SH-SY5Y (cell line): ENCODE data around the gene ETAA1.

Experiments
- GATA2 ChIP-seq: IDR thresholded peaks from 2 replicates; pipeline ENCODE4 v1.6.1; 2011; ENCODE audit warnings: mild to moderate bottlenecking, low read depth, low read length
- GATA3 ChIP-seq: IDR thresholded peaks from 2 replicates; pipeline ENCODE4 v1.6.1; 2011; ENCODE audit warnings: low read depth, mild to moderate bottlenecking, low read length, moderate library complexity

GRCh38 chr2:67453310-67453709, 56.2 kb downstream of the ETAA1 start:
- no peak for TF ChIP-seq GATA3
- TF ChIP-seq GATA2 = no peak; the same call in 1 of the 2 replicates
